SH-SY5Y (cell line): ENCODE results near the gene SUPT20H.

ENCODE experiments used
- GATA2 ChIP-seq: IDR thresholded peaks from 2 replicates; pipeline ENCODE4 v1.6.1; 2011; ENCODE audit warnings: mild to moderate bottlenecking, low read depth, low read length
- GATA3 ChIP-seq: IDR thresholded peaks from 2 replicates; pipeline ENCODE4 v1.6.1; 2011; ENCODE audit warnings: low read depth, mild to moderate bottlenecking, low read length, moderate library complexity

DNA sequence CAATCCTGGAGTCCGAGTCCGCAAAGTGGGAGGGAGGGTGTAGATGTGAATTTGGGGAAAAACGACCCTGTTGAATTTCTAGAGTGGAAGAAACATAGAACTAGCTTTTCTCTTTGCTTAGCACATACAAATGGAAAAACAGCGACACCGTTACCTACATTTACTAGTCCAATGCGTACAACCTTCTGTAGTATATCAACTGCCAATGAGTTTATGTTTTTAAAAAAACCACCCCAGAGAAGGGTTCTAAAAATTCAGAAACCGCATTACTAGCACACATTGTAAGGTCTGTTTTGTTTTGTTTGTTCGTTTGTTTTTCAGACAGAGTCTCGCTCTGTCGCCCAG is 332 bp upstream of the SUPT20H start:
- TF ChIP-seq GATA3 (no peak), GATA2 (no peak)
